Measurements from ENCODE around the gene VIT. TPM values are rescaled to one million over a fixed set of nuclear protein-coding genes. Genes with fewer than 3 reads are reported as not detected.

VIT gene
- total RNA-seq, 1 experiment from 2014 or later: not detected

GRCh38 chr2:36777788-36778187 is 81.3 kb downstream of the VIT start:
- H3K36me3 ChIP-seq (ENCODE audit: low read depth, low read length): no peaks in the 10 kb centered on the region
- no peak overlapping the region for H3K4me3 ChIP-seq (ENCODE audit: low read length)
- ATAC-seq: peak; percentile 63
- CTCF ChIA-PET: interaction anchor here (0.6 kb wide), 1 partner anchor 430 kb away, joined by 3 read pairs; no protein-coding TSS in a partner anchor
- TF ChIP-seq EZH2 (IDR thresholded peaks at IDR 0.05; ENCODE audit: low read length, unreplicated experiment) (no peak), EZH2phosphoT487 (IDR thresholded peaks at IDR 0.05; ENCODE audit: borderline replicate concordance, low read length) (no peak), CTCF (conservative IDR thresholded peaks at IDR 0.05; ENCODE audit: low read depth, low read length) (peak; percentile 28; the same call in 1 of the 2 replicates)
- H3K9me2 ChIP-seq (replicated peaks; ENCODE audit: low read length): no peaks in the 10 kb centered on the region
- H3K27ac ChIP-seq (ENCODE audit: low read length): no peak overlapping the region
- H4K20me1 ChIP-seq (ENCODE audit: low read length): no peaks in the 10 kb centered on the region
- H2AFZ ChIP-seq (ENCODE audit: low read length): no peak overlapping the region
- intact Hi-C loops (cut with micrococcal nuclease): loop anchor here (5.0 kb wide), 1 partner anchor 80 kb away; the partner anchor contains the start of gene VIT
- no peaks in the 10 kb centered on the region for H3K4me1 ChIP-seq (ENCODE audit: insufficient read depth, low read length)
- H3F3A ChIP-seq (ENCODE audit: low read length, unreplicated experiment): no peaks in the 10 kb centered on the region
- no peaks in the 10 kb centered on the region for H3K9me3 ChIP-seq (ENCODE audit: low read length)
- no peak overlapping the region for H3K9ac ChIP-seq (ENCODE audit: low read length)
- DNase-seq: no peak
- no peaks in the 10 kb centered on the region for H3K79me2 ChIP-seq (ENCODE audit: low read length)
- no peaks in the 10 kb centered on the region; the same call in 1 of the 2 replicates for H3K27me3 ChIP-seq (ENCODE audit: low read length)
- H3K4me2 ChIP-seq (ENCODE audit: low read length): no peak overlapping the region
- BruUV-seq (replicated peaks): no TSS peak
- POLR2A ChIA-PET (ENCODE audit: unreplicated experiment): no interaction called here

- intact Hi-C loops (cut with micrococcal nuclease): loop anchor here (5.0 kb wide), 1 partner anchor 82 kb away; the partner anchor contains the start of gene VIT
- Histone ChIP-seq H3F3A (ENCODE audit: low read length, unreplicated experiment) (no peaks in the 10 kb centered on the region), H3K4me2 (ENCODE audit: low read length) (no peak overlapping the region), H3K9me2 (replicated peaks; ENCODE audit: low read length) (no peaks in the 10 kb centered on the region), H2AFZ (ENCODE audit: low read length) (no peak overlapping the region), H3K27ac (ENCODE audit: low read length) (no peak overlapping the region), H3K79me2 (ENCODE audit: low read length) (no peaks in the 10 kb centered on the region), H3K9me3 (ENCODE audit: low read length) (no peaks in the 10 kb centered on the region), H3K4me1 (ENCODE audit: insufficient read depth, low read length) (no peaks in the 10 kb centered on the region), H3K9ac (ENCODE audit: low read length) (no peak overlapping the region), H3K4me3 (ENCODE audit: low read length) (no peak overlapping the region), H3K27me3 (ENCODE audit: low read length) (no peaks in the 10 kb centered on the region; the same call in 1 of the 2 replicates), H3K36me3 (ENCODE audit: low read depth, low read length) (no peaks in the 10 kb centered on the region), H4K20me1 (ENCODE audit: low read length) (no peaks in the 10 kb centered on the region)
- ATAC-seq (no peak), DNase-seq (no peak)
- POLR2A ChIA-PET (ENCODE audit: unreplicated experiment): no interaction called here
- CTCF ChIA-PET: no interaction called here
- TF ChIP-seq CTCF (conservative IDR thresholded peaks at IDR 0.05; ENCODE audit: low read depth, low read length): no peak
- BruUV-seq (replicated peaks): no TSS peak
These were observed 83.0 kb downstream of the VIT start for GRCh38 chr2:36779462-36779861.

- Histone ChIP-seq H3K27me3 (ENCODE audit: low read length) (no peaks in the 10 kb centered on the region; the same call in 1 of the 2 replicates), H3K9me2 (replicated peaks; ENCODE audit: low read length) (no peaks in the 10 kb centered on the region), H3K36me3 (ENCODE audit: low read depth, low read length) (no peaks in the 10 kb centered on the region), H3K9ac (ENCODE audit: low read length) (no peak overlapping the region), H3K27ac (ENCODE audit: low read length) (no peak overlapping the region), H3K4me2 (ENCODE audit: low read length) (peak overlapping the region; percentile 62), H3K79me2 (ENCODE audit: low read length) (no peaks in the 10 kb centered on the region), H3K4me3 (ENCODE audit: low read length) (peak overlapping the region; percentile 43; the same call in 1 of the 2 replicates), H3K4me1 (ENCODE audit: insufficient read depth, low read length) (no peaks in the 10 kb centered on the region), H3K9me3 (ENCODE audit: low read length) (no peaks in the 10 kb centered on the region), H3F3A (ENCODE audit: low read length, unreplicated experiment) (no peaks in the 10 kb centered on the region), H2AFZ (ENCODE audit: low read length) (peak overlapping the region; percentile 49), H4K20me1 (ENCODE audit: low read length) (no peaks in the 10 kb centered on the region)
- no TSS peak for BruUV-seq (replicated peaks)
- POLR2A ChIA-PET (ENCODE audit: unreplicated experiment): no interaction called here
- peak; percentile 28; the same call in 1 of the 2 replicates for ATAC-seq
- CTCF ChIA-PET: no interaction called here
- TF ChIP-seq EZH2 (IDR thresholded peaks at IDR 0.05; ENCODE audit: low read length, unreplicated experiment): no peak
- peak; percentile 91 for TF ChIP-seq CTCF (conservative IDR thresholded peaks at IDR 0.05; ENCODE audit: low read depth, low read length)
- peak; percentile 86 for DNase-seq
- intact Hi-C loops (cut with micrococcal nuclease): loop anchor here (1.0 to 10.0 kb wide), 4 partner anchors 106 to 225 kb away; no protein-coding TSS in a partner anchor
These were observed 83.8 kb downstream of the VIT start for GRCh38 chr2:36780231-36780839.
